Glutamatergic neuron (in vitro differentiated cells): ENCODE measurements around the gene GATA5. TPM values are rescaled to one million over a fixed set of nuclear protein-coding genes. Genes with fewer than 3 reads are reported as not detected.

Experiments
- DNase-seq: peaks from one replicate; pipeline ENCODE4 v3.0.0; 2022
- H3K27ac Mint-ChIP-seq: one replicate; pipeline ENCODE4 v1.8.0; 2020; ENCODE audit warnings: mild to moderate bottlenecking, mixed read lengths, inconsistent platforms; ENCODE audit not compliant: unreplicated experiment
- H3K27me3 Mint-ChIP-seq: one replicate; pipeline ENCODE4 v1.8.0; 2020; ENCODE audit warnings: mild to moderate bottlenecking, moderate library complexity, mixed read lengths, inconsistent platforms; ENCODE audit not compliant: unreplicated experiment
- H3K36me3 Mint-ChIP-seq: one replicate; pipeline ENCODE4 v1.8.0; 2020; ENCODE audit warnings: mild to moderate bottlenecking, mixed read lengths, inconsistent platforms; ENCODE audit not compliant: unreplicated experiment
- H3K4me1 Mint-ChIP-seq: one replicate; pipeline ENCODE4 v1.8.0; 2020; ENCODE audit warnings: mild to moderate bottlenecking, low read depth, mixed read lengths, inconsistent platforms; ENCODE audit not compliant: unreplicated experiment
- H3K4me3 Mint-ChIP-seq: one replicate; pipeline ENCODE4 v1.8.0; 2020; ENCODE audit warnings: mild to moderate bottlenecking, mixed read lengths, inconsistent platforms; ENCODE audit not compliant: unreplicated experiment
- H3K9me3 Mint-ChIP-seq: one replicate; pipeline ENCODE4 v1.8.0; 2020; ENCODE audit warnings: mild to moderate bottlenecking, moderate library complexity, mixed read lengths, inconsistent platforms; ENCODE audit not compliant: unreplicated experiment
- total RNA-seq: library from RNA; stranded (reverse); fragmentation: NEBNext Ultra II Directional; extraction: Animal tissue kit (Norgen Biotek cat#: 25700); gene quantifications from one replicate; pipeline ENCODE4 v1.2.1, GENCODE V29; 2021; ENCODE audit not compliant: unreplicated experiment
- TF ChIP-seq, protein P1 (sequence below): fragments of 200-600 bp; sonication (generic); IDR thresholded peaks from one replicate; pipeline ENCODE4 v1.5.0; 2021; ENCODE audit not compliant: partially characterized antibody, unreplicated experiment

The GATA5 gene
- total RNA-seq, 1 donor from 2014 or later: 1.3 TPM

DNA sequence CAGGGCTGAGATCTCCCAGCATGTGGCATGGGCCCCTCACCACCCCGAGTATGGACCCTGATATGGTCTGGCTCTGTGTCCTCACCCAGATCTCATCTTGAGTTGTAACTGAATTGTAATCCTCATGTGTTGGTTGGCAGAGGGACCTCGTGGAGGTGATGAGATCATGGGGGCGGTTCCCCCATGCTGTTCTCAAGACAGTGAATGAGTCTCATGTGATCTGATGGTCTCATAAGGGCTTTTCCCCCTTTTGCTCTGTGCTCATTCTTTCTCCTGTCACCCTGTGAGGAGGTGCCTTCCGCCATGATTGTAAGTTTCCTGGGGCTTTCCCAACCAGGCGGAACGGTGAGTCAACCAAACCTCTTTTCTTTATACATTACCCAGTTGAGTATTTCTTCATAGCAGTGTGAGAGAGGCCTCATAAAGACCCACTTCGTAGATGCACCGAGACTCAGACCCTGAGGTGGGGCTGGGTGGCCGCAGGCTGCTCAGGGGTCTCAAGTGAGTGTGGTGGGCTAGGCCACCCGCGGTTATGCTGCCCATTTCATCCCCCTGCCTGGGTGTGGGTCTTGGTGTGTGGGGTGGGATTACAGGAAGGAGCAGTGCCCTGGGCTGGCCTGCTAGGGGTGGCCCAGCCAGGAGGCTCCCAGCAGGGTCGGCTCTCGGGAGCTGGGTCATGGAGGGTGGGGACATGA, 26.2 kb upstream of the GATA5 start:
- no peak for DNase-seq
- Mint-ChIP-seq H3K4me3 (no peak overlapping the region), H3K9me3 (peaks cover 15% of the 10 kb centered on the region), H3K27ac (no peak overlapping the region), H3K27me3 (peaks cover 23% of the 10 kb centered on the region), H3K4me1 (peaks cover 17% of the 10 kb centered on the region), H3K36me3 (peaks cover 5% of the 10 kb centered on the region)
- TF ChIP-seq, protein P1, sequence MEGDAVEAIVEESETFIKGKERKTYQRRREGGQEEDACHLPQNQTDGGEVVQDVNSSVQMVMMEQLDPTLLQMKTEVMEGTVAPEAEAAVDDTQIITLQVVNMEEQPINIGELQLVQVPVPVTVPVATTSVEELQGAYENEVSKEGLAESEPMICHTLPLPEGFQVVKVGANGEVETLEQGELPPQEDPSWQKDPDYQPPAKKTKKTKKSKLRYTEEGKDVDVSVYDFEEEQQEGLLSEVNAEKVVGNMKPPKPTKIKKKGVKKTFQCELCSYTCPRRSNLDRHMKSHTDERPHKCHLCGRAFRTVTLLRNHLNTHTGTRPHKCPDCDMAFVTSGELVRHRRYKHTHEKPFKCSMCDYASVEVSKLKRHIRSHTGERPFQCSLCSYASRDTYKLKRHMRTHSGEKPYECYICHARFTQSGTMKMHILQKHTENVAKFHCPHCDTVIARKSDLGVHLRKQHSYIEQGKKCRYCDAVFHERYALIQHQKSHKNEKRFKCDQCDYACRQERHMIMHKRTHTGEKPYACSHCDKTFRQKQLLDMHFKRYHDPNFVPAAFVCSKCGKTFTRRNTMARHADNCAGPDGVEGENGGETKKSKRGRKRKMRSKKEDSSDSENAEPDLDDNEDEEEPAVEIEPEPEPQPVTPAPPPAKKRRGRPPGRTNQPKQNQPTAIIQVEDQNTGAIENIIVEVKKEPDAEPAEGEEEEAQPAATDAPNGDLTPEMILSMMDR: no peak

DNA sequence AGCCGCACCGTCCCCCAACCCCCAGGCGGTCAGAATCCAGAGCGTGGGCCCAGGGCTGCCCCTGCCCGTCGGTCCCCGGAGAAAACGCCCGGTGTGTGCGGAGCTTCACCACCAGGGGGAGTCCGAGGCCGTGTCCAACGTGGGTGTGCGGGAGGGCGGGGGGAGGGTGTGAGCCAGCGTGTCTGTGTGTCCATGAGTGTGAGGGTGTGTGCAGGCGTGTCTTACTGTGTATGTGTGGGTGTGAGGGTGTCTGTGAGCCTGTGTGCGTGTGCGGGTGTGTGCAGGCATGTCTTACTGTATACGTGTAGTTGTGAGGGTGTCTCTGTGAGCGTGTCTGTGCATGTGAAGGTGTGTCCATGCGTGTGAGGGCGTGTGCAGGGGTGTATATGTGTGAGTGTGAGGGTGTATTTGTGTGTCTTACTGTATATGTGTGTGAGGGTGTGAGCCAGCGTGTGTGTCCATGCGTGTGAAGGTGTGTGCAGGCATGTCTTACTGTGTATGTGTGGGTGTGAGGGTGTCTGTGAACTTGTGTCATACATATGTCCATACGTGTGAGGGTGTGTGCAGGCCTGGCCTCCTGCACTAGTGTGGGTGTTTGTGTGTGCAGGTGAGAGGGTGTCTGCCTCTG, 24.6 kb upstream of the GATA5 start:
- Mint-ChIP-seq H3K36me3 (peaks cover 5% of the 10 kb centered on the region), H3K4me1 (peaks cover 19% of the 10 kb centered on the region), H3K27me3 (peaks cover 23% of the 10 kb centered on the region), H3K4me3 (peak overlapping the region; percentile 5), H3K27ac (peak overlapping the region; percentile 0), H3K9me3 (peaks cover 17% of the 10 kb centered on the region)
- TF ChIP-seq, protein P1: peak; percentile 90
- peak; percentile 90 for DNase-seq

DNA sequence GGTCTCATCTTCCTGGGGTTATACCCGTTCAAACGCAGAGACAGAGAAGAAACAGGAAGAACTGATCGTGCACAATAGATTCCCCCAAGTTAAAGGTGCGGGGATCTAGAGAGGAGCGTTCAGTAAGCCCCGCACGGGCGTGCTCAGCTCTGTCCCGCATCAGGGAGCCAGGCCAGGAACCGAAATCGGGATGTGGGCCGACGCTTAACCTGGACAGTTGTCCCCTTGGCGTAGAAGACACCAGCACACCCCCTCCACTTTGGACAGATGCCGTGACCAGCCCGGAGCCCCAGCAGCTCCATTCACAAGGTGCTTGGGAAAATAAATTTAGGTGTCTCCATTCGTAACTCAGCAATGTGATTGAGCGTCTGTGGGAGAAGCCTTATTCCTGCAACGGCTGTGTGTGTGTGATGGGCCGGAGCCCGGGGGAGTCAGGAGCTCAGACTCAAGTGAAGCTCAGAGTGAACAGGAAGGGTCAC, 24.0 kb upstream of the GATA5 start:
- no peak overlapping the region for H3K27ac Mint-ChIP-seq
- DNase-seq: no peak
- H3K27me3 Mint-ChIP-seq: peaks cover 23% of the 10 kb centered on the region
- H3K4me3 Mint-ChIP-seq: no peak overlapping the region
- H3K36me3 Mint-ChIP-seq: peaks cover 5% of the 10 kb centered on the region
- TF ChIP-seq, protein P1: no peak
- H3K9me3 Mint-ChIP-seq: peaks cover 17% of the 10 kb centered on the region
- peaks cover 19% of the 10 kb centered on the region for H3K4me1 Mint-ChIP-seq

DNA sequence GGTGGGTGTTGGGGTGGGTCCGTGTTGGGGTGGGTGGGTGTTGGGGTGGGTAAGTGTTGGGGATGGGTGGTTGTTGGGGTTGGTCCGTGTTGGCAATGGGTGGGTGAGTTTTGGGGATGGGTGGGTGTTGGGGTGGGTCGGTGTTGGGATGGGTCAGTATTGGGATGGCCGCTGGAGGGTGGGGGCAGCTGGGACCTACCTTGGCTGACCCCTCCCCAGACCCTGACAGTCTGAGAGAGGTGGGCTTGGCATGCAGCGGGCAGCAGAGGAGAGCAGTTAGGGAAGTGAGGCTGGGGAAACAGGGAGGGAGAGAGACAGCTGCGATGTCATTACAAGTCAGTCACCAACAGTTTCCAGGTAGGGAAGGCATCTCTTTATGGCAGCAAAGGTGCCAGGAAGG, 23.1 kb upstream of the GATA5 start:
- DNase-seq: no peak
- H3K4me1 Mint-ChIP-seq: peaks cover 15% of the 10 kb centered on the region
- H3K27ac Mint-ChIP-seq: no peak overlapping the region
- no peaks in the 10 kb centered on the region for H3K36me3 Mint-ChIP-seq
- H3K9me3 Mint-ChIP-seq: peaks cover 13% of the 10 kb centered on the region
- TF ChIP-seq, protein P1: no peak
- H3K27me3 Mint-ChIP-seq: peaks cover 18% of the 10 kb centered on the region
- no peak overlapping the region for H3K4me3 Mint-ChIP-seq
